Fibroblast of the aortic adventitia (primary cell): ENCODE measurements around the gene CCNL2. TPM values are rescaled to one million over a fixed set of nuclear protein-coding genes. Genes with fewer than 3 reads are reported as not detected.

ENCODE experiments used
- DNase-seq: peaks from one replicate; pipeline ENCODE4 v3.0.0-alpha.2; 2010; ENCODE audit warnings: low read depth
- H3K4me3 ChIP-seq: 2 replicates; pipeline ENCODE4 v1.5.1; 2011; ENCODE audit warnings: low read depth, mild to moderate bottlenecking, control low read depth, low read length, moderate library complexity
- CTCF ChIP-seq: IDR thresholded peaks from 2 replicates; pipeline ENCODE4 v1.5.1; 2011; ENCODE audit warnings: mild to moderate bottlenecking, low read length, control low read depth, inconsistent platforms; ENCODE audit not compliant: insufficient read depth
- total RNA-seq: library from RNA; depleted of rRNA; stranded (reverse); fragments of >200 nt; gene quantifications from 2 replicates; pipeline ENCODE4 v1.2.3, GENCODE V29; 2012; ENCODE audit warnings: low replicate concordance

CCNL2 gene
- total RNA-seq, 1 donor: 102 TPM

GRCh38 chr1:1438531-1439381 is 39.6 kb upstream of the CCNL2 start:
- TF ChIP-seq CTCF: no peak
- no peak overlapping the region for H3K4me3 ChIP-seq
- no peak for DNase-seq

GRCh38 chr1:1437904-1438376 is 38.8 kb upstream of the CCNL2 start:
- no peak for TF ChIP-seq CTCF
- DNase-seq: no peak

GRCh38 chr1:1437033-1437903 is 38.1 kb upstream of the CCNL2 start:
- no peak for TF ChIP-seq CTCF
- no peak for DNase-seq

More at GRCh38 chr1:1437904-1438376, 38.8 kb upstream of the CCNL2 start:
- H3K4me3 ChIP-seq: no peak overlapping the region

GRCh38 chr1:1436630-1437032 is 37.5 kb upstream of the CCNL2 start:
- no peak overlapping the region for H3K4me3 ChIP-seq
- TF ChIP-seq CTCF: no peak
- DNase-seq: no peak

More at GRCh38 chr1:1437033-1437903, 38.1 kb upstream of the CCNL2 start:
- no peak overlapping the region for H3K4me3 ChIP-seq

- no peak for TF ChIP-seq CTCF
- peak overlapping the region; percentile 50 for H3K4me3 ChIP-seq
These were observed 36.9 kb upstream of the CCNL2 start for GRCh38 chr1:1435911-1436629.

More at GRCh38 chr1:1435911-1436629, 36.9 kb upstream of the CCNL2 start:
- DNase-seq: no peak
